Muscle layer of duodenum (tissue), 2 donors: ENCODE data around the gene APBB2.
"Not testable (repeated sequence)": the region's sequence is repeated elsewhere in the genome, so short reads cannot be mapped to it uniquely, and the experiment has no call there.

Experiments used
- H3K27ac ChIP-seq: one replicate; pipeline ENCODE4 v1.7.0; 2013; ENCODE audit warnings: mild to moderate bottlenecking, low read length
- H3K27me3 ChIP-seq: one replicate; pipeline ENCODE4 v1.7.0; 2013; ENCODE audit warnings: low read depth, mild to moderate bottlenecking, control low read depth, low read length
- H3K36me3 ChIP-seq, 2 donors: one replicate each; pipeline ENCODE4 v1.7.0; 2013; ENCODE audit warnings: low read length in 2 of 2, control low read depth in 1 of 2, mild to moderate bottlenecking in 1 of 2; ENCODE audit not compliant: insufficient read depth in 2 of 2, control insufficient read depth in 1 of 2
- H3K4me1 ChIP-seq, 2 donors: one replicate each; pipeline ENCODE4 v1.7.0; 2013; ENCODE audit warnings: low read length in 2 of 2, mild to moderate bottlenecking in 2 of 2, control low read depth in 1 of 2, moderate library complexity in 1 of 2; ENCODE audit not compliant: insufficient read depth in 2 of 2, control insufficient read depth in 1 of 2
- H3K4me3 ChIP-seq, 2 donors: one replicate each; pipeline ENCODE4 v1.7.0; 2013; ENCODE audit warnings: low read length in 2 of 2, low read depth in 1 of 2, mild to moderate bottlenecking in 1 of 2
- H3K9me3 ChIP-seq, 2 donors: one replicate each; pipeline ENCODE4 v1.7.0; 2013; ENCODE audit warnings: low read length in 2 of 2, control low read depth in 1 of 2, mild to moderate bottlenecking in 1 of 2; ENCODE audit not compliant: control insufficient read depth in 1 of 2
- donor health status: healthy.

Gene APBB2

GRCh38 chr4:40826821-40827220 is 387.5 kb downstream of the APBB2 start:
- Histone ChIP-seq H3K4me1 (no peaks in the 10 kb centered on the region), H3K27ac (no peak overlapping the region), H3K27me3 (no peaks in the 10 kb centered on the region), H3K9me3 (no peaks in the 10 kb centered on the region), H3K4me3 (no peak overlapping the region), H3K36me3 (peaks cover 15 to 43% of the 10 kb centered on the region in 2 donors)

- no peaks in the 10 kb centered on the region for H3K27me3 ChIP-seq
- no peaks in the 10 kb centered on the region for H3K4me1 ChIP-seq
- no peak overlapping the region for H3K27ac ChIP-seq
- no peak overlapping the region for H3K4me3 ChIP-seq
- peaks cover 15 to 48% of the 10 kb centered on the region in 2 donors for H3K36me3 ChIP-seq
- H3K9me3 ChIP-seq: no peaks in the 10 kb centered on the region
Measured at GRCh38 chr4:40825014-40825838, 389.1 kb downstream of the APBB2 start.

GRCh38 chr4:40822420-40823166 is 391.7 kb downstream of the APBB2 start:
- peaks cover 15 to 47% of the 10 kb centered on the region in 2 donors for H3K36me3 ChIP-seq
- H3K27ac ChIP-seq: no peak overlapping the region
- H3K9me3 ChIP-seq: no peaks in the 10 kb centered on the region
- H3K4me1 ChIP-seq: no peaks in the 10 kb centered on the region
- H3K4me3 ChIP-seq: no peak overlapping the region
- H3K27me3 ChIP-seq: no peaks in the 10 kb centered on the region

GRCh38 chr4:40820101-40820500 is 394.2 kb downstream of the APBB2 start:
- H3K27me3 ChIP-seq: no peaks in the 10 kb centered on the region
- H3K36me3 ChIP-seq: peaks cover 23 to 42% of the 10 kb centered on the region in 2 donors
- H3K4me1 ChIP-seq: no peaks in the 10 kb centered on the region
- H3K27ac ChIP-seq: no peak overlapping the region
- no peak overlapping the region for H3K4me3 ChIP-seq
- H3K9me3 ChIP-seq: no peaks in the 10 kb centered on the region

GRCh38 chr4:40817157-40817556 is 397.2 kb downstream of the APBB2 start:
- H3K9me3 ChIP-seq, H3K27me3 ChIP-seq, H3K4me1 ChIP-seq, H3K4me3 ChIP-seq, H3K27ac ChIP-seq: not testable (repeated sequence)
- peaks cover 10 to 32% of the 10 kb centered on the region in 2 donors for H3K36me3 ChIP-seq

- no peaks in the 10 kb centered on the region for H3K27me3 ChIP-seq
- peak overlapping the region; percentile 28 for H3K27ac ChIP-seq
- H3K36me3 ChIP-seq: peaks cover 8 to 18% of the 10 kb centered on the region in 2 donors
- no peak overlapping the region for H3K4me3 ChIP-seq
- no peaks in the 10 kb centered on the region for H3K4me1 ChIP-seq
- no peaks in the 10 kb centered on the region for H3K9me3 ChIP-seq
Measured at GRCh38 chr4:40812856-40813255, 401.5 kb downstream of the APBB2 start.

- H3K27ac ChIP-seq: peak overlapping the region; percentile 28
- H3K4me3 ChIP-seq: no peak overlapping the region
- peaks cover 8 to 18% of the 10 kb centered on the region in 2 donors for H3K36me3 ChIP-seq
- no peaks in the 10 kb centered on the region for H3K27me3 ChIP-seq
- H3K4me1 ChIP-seq: peaks cover 0 to under 1% of the 10 kb centered on the region in 2 donors
- no peaks in the 10 kb centered on the region for H3K9me3 ChIP-seq
Measured at GRCh38 chr4:40812386-40812785, 402.0 kb downstream of the APBB2 start.

GRCh38 chr4:40811956-40812355 is 402.4 kb downstream of the APBB2 start:
- Histone ChIP-seq H3K4me3 (no peak overlapping the region), H3K4me1 (peaks cover 0 to 4% of the 10 kb centered on the region in 2 donors), H3K9me3 (no peaks in the 10 kb centered on the region), H3K27me3 (no peaks in the 10 kb centered on the region), H3K27ac (no peak overlapping the region), H3K36me3 (peaks cover 8 to 18% of the 10 kb centered on the region in 2 donors)

- Histone ChIP-seq H3K9me3 (no peaks in the 10 kb centered on the region), H3K4me1 (peaks cover 0 to 5% of the 10 kb centered on the region in 2 donors), H3K27me3 (no peaks in the 10 kb centered on the region), H3K36me3 (peaks cover 0 to 1% of the 10 kb centered on the region in 2 donors), H3K4me3 (no peak overlapping the region), H3K27ac (no peak overlapping the region)
Measured at GRCh38 chr4:40808926-40809457, 405.4 kb downstream of the APBB2 start.

- peaks cover 0 to 5% of the 10 kb centered on the region in 2 donors for H3K4me1 ChIP-seq
- no peaks in the 10 kb centered on the region for H3K36me3 ChIP-seq
- H3K27me3 ChIP-seq: no peaks in the 10 kb centered on the region
- no peaks in the 10 kb centered on the region for H3K9me3 ChIP-seq
- H3K4me3 ChIP-seq: no peak overlapping the region
- no peak overlapping the region for H3K27ac ChIP-seq
Measured at GRCh38 chr4:40804598-40804997, 409.7 kb downstream of the APBB2 start.

- Histone ChIP-seq H3K4me1 (no peaks in the 10 kb centered on the region), H3K27me3 (no peaks in the 10 kb centered on the region), H3K27ac (no peak overlapping the region), H3K36me3 (no peaks in the 10 kb centered on the region), H3K9me3 (no peaks in the 10 kb centered on the region), H3K4me3 (no peak overlapping the region)
Measured at GRCh38 chr4:40800064-40800463, 414.3 kb downstream of the APBB2 start.
